GM19467 (cell line): ENCODE results near the gene MEIOSIN.
A peak's percentile ranks its signal among the peaks of the same experiment; 100 is the strongest.
"Not testable (repeated sequence)": the region's sequence is repeated elsewhere in the genome, so short reads cannot be mapped to it uniquely, and the experiment has no call there.

Experiments
- ATAC-seq: cut with Tn5 transposase; IDR thresholded peaks from one replicate; pipeline ENCODE4 v1.9.1; 2021; ENCODE audit warnings: mild to moderate bottlenecking, moderate library complexity; ENCODE audit not compliant: unreplicated experiment

MEIOSIN gene

GRCh38 chr19:45733160-45733810 lies at the start of gene MEIOSIN:
Gene MEIOSIN (plus strand): TSS chr19:45733439. CDS start chr19:45735377, 1,938 bp downstream.
- ATAC-seq: no peak

GRCh38 chr19:45685045-45685444 lies 48.2 kb upstream of the MEIOSIN start:
- ATAC-seq: not testable (repeated sequence)

GRCh38 chr19:45687599-45687998 lies 45.6 kb upstream of the MEIOSIN start:
- ATAC-seq: no peak

- ATAC-seq: peak; percentile 43
Measured at GRCh38 chr19:45691516-45692186, 41.6 kb upstream of the MEIOSIN start, which contains the start of gene SNRPD2. Gene SNRPD2 (minus strand): TSS chr19:45691953. CDS start chr19:45691888, 65 bp downstream.

GRCh38 chr19:45692187-45693105 lies 40.8 kb upstream of the MEIOSIN start, which contains the start of gene QPCTL:
Gene QPCTL (plus strand): TSS chr19:45692666. CDS start chr19:45692704, 38 bp downstream.
- peak; percentile 84 for ATAC-seq

- ATAC-seq: no peak
Measured at GRCh38 chr19:45693106-45693788, 40.0 kb upstream of the MEIOSIN start.

GRCh38 chr19:45701676-45702075 lies 31.6 kb upstream of the MEIOSIN start:
- no peak for ATAC-seq

GRCh38 chr19:45705115-45705514 lies 28.1 kb upstream of the MEIOSIN start:
- ATAC-seq: no peak

- ATAC-seq: no peak
Measured at GRCh38 chr19:45705710-45706415, 27.4 kb upstream of the MEIOSIN start.

GRCh38 chr19:45710356-45711130 lies 22.7 kb upstream of the MEIOSIN start:
- ATAC-seq: no peak

GRCh38 chr19:45711851-45712698 lies 21.2 kb upstream of the MEIOSIN start:
- no peak for ATAC-seq

GRCh38 chr19:45712699-45713067 lies 20.6 kb upstream of the MEIOSIN start:
- ATAC-seq: no peak

- ATAC-seq: no peak
Measured at GRCh38 chr19:45713141-45713540, 20.1 kb upstream of the MEIOSIN start.

GRCh38 chr19:45715139-45715538 lies 18.1 kb upstream of the MEIOSIN start:
- ATAC-seq: no peak

- ATAC-seq: no peak
Measured at GRCh38 chr19:45716359-45717130, 16.7 kb upstream of the MEIOSIN start.

GRCh38 chr19:45717131-45717982 lies 15.9 kb upstream of the MEIOSIN start:
- ATAC-seq: peak; percentile 92
